HepG2 (cell line): ENCODE results near the gene RARG.

Experiments
- CREBL2 ChIP-seq: sonication (generic); formaldehyde crosslinking; IDR thresholded peaks from 2 replicates; pipeline ENCODE4 v1.8.1; 2023; ENCODE audit warnings: missing genetic modification reagents, mild to moderate bottlenecking, borderline replicate concordance
- CTCF ChIP-seq: sonication (generic); formaldehyde crosslinking; IDR thresholded peaks from 2 replicates; pipeline ENCODE4 v1.5.0; 2020; ENCODE audit warnings: mild to moderate bottlenecking, missing genetic modification reagents, moderate library complexity
- ELF1 ChIP-seq: sonication (generic); formaldehyde crosslinking; IDR thresholded peaks from 2 replicates; pipeline ENCODE4 v1.4.0; 2020; ENCODE audit warnings: missing genetic modification reagents
- FOXP1 ChIP-seq, 2 experiments: fragments of 450-650 bp in 1 of 2; IDR thresholded peaks; 2 replicates each; pipeline ENCODE4 v1.6.1; 2017 to 2018; ENCODE audit warnings: antibody characterized with exemption in 1 of 2
- HIVEP1 ChIP-seq: sonication (generic); formaldehyde crosslinking; IDR thresholded peaks from 2 replicates; pipeline ENCODE4 v1.4.0; 2020; ENCODE audit warnings: mild to moderate bottlenecking, missing genetic modification reagents
- IKZF1 ChIP-seq: fragments of 450-650 bp; IDR thresholded peaks from 2 replicates; pipeline ENCODE4 v1.7.1; 2016
- KAT7 ChIP-seq: IDR thresholded peaks from 2 replicates; pipeline ENCODE4 v1.6.1; 2018; ENCODE audit warnings: borderline replicate concordance, missing compliant biosample characterization
- MYC ChIP-seq: sonication (generic); formaldehyde crosslinking; IDR thresholded peaks from 2 replicates; pipeline ENCODE4 v1.9.0; 2021; ENCODE audit warnings: missing genetic modification reagents, borderline replicate concordance
- POLR2A ChIP-seq, 2 experiments: IDR thresholded peaks; 2 replicates each; pipeline ENCODE4 v1.6.1; 2011; ENCODE audit warnings: low read depth in 2 of 2, low read length in 2 of 2, mild to moderate bottlenecking in 1 of 2, moderate library complexity in 1 of 2; ENCODE audit not compliant: insufficient read depth in 1 of 2
- TCF12 ChIP-seq, 2 experiments: fragments of 450-650 bp in 1 of 2; sonication (generic) in 1 of 2; formaldehyde crosslinking in 1 of 2; IDR thresholded peaks; 2 replicates each; pipeline versions ENCODE4 v1.6.1 to v1.8.0; 2017 to 2022; ENCODE audit warnings: antibody characterized with exemption in 1 of 2, mild to moderate bottlenecking in 1 of 2, missing genetic modification reagents in 1 of 2, moderate library complexity in 1 of 2
- ZBTB20 ChIP-seq: sonication (generic); formaldehyde crosslinking; IDR thresholded peaks from 2 replicates; pipeline ENCODE4 v1.8.1; 2023; ENCODE audit warnings: missing genetic modification reagents, low read depth, mild to moderate bottlenecking, borderline replicate concordance
- ZFP36 ChIP-seq: fragments of 150-350 bp; IDR thresholded peaks from 2 replicates; pipeline ENCODE4 v1.6.1; 2018; ENCODE audit warnings: borderline replicate concordance, low read length, low read depth; ENCODE audit not compliant: partially characterized antibody

GRCh38 chr12:53279283-53279869 is 47.4 kb upstream of the RARG start:
- TF ChIP-seq POLR2A (IDR thresholded peaks at IDR 0.05; ENCODE audit: insufficient read depth in 1 of 2, low read depth in 2 of 2, low read length in 2 of 2) (0 out of 4 replicates have a peak, but pooled peaks of 1 of the 2 experiments have one; percentile 21), CREBL2 (CRISPR knock-in tag) (no peak), CTCF (CRISPR knock-in tag) (no peak), ELF1 (CRISPR knock-in tag) (no peak), ZFP36 (no peak), FOXP1 (IDR thresholded peaks at IDR 0.05) (no peak), FOXP1 (CRISPR knock-in tag; IDR thresholded peaks at IDR 0.05) (no peak), IKZF1 (no peak), HIVEP1 (CRISPR knock-in tag) (no peak), KAT7 (no peak), ZBTB20 (CRISPR knock-in tag) (no peak), TCF12 (IDR thresholded peaks at IDR 0.05) (no peak), TCF12 (CRISPR knock-in tag; IDR thresholded peaks at IDR 0.05) (no peak), MYC (no peak)
